Measurements from ENCODE around the gene CARD11.

DNA sequence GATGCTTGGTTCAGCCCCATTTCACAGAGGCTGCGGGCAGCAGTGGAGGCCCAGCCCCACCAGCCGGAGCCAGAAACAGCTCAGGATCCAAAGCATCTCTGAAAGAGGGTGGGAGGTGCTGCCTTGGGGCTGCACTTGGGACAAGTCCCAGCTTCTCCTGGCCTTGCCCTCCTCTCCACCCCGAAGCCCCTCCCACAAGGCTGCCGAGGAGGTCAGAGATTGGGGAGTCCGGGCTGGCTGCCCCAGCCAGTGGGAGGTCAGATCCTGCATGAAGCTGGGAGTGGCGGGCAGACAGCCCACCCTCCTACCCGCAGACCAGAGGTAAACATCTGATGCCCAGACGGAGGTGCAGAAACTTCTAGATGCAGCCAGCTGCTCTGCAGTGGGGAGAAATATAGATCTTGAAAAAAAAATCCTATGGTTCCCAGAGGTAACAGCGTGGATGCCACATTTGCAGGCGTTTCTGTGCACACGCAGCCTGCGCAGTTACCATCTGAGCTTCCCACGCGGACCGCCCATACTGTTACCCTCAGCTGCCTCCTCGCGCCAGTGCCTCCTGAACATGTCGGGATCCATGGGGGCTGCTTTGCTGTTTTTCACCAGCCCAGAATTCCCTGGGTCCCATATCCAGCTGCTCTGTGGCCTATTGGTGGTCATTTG, 162.7 kb downstream of the CARD11 start:
- no peak for TF ChIP-seq POLR2A (IDR thresholded peaks at IDR 0.05)
- no peak for TF ChIP-seq CTCF (IDR thresholded peaks at IDR 0.05)
- TF ChIP-seq EP300 (IDR thresholded peaks at IDR 0.05), result no peak

Measured in ovary (tissue), 3 donors.